Measurements from ENCODE around the gene TSR1.
"Not testable (repeated sequence)": the region's sequence is repeated elsewhere in the genome, so short reads cannot be mapped to it uniquely, and the experiment has no call there.

Gene TSR1

GRCh38 chr17:2343421-2343820, 7.2 kb upstream of the TSR1 start:
- H3K27ac Mint-ChIP-seq, result no peak overlapping the region
- no peaks in the 10 kb centered on the region for H3K27me3 Mint-ChIP-seq
- H3K4me1 Mint-ChIP-seq (ENCODE audit: low read depth in 2 of 2), result peaks cover 2 to 9% of the 10 kb centered on the region in 2 donors
- peaks cover 23% of the 10 kb centered on the region for H3K36me3 Mint-ChIP-seq (ENCODE audit: insufficient read depth)
- H3K9me3 Mint-ChIP-seq, result no peaks in the 10 kb centered on the region
- DNase-seq (no peak), ATAC-seq (replicated peaks) (peak; percentile 46)
- H3K4me3 Mint-ChIP-seq, result no peak overlapping the region

- Mint-ChIP-seq H3K9me3 (no peaks in the 10 kb centered on the region), H3K27me3 (no peaks in the 10 kb centered on the region), H3K36me3 (ENCODE audit: insufficient read depth) (peaks cover 33% of the 10 kb centered on the region), H3K4me1 (ENCODE audit: low read depth in 2 of 2) (peaks cover 16 to 27% of the 10 kb centered on the region in 2 donors), H3K4me3 (peak overlapping the region; percentile 79), H3K27ac (peak overlapping the region; percentile 66 to 69)
- no peak for DNase-seq
- ATAC-seq (replicated peaks), result no peak
Observed at GRCh38 chr17:2338315-2338657, 2.0 kb upstream of the TSR1 start.

- Mint-ChIP-seq H3K9me3 (no peaks in the 10 kb centered on the region), H3K4me3 (peak overlapping the region; percentile 98), H3K27ac (peak overlapping the region; percentile 66 to 69), H3K4me1 (ENCODE audit: low read depth in 2 of 2) (peaks cover 16 to 27% of the 10 kb centered on the region in 2 donors), H3K36me3 (ENCODE audit: insufficient read depth) (peaks cover 33% of the 10 kb centered on the region), H3K27me3 (no peaks in the 10 kb centered on the region)
- peak; percentile 25 to 48 (median 39) for DNase-seq
- ATAC-seq (replicated peaks), result peak; percentile 38
Observed at GRCh38 chr17:2337544-2338314, 1.5 kb upstream of the TSR1 start.

GRCh38 chr17:2336852-2337543, 741 bp upstream of the TSR1 start, which contains the start of gene SGSM2:
SGSM2 (plus strand) TSS chr17:2337501; CDS start chr17:2337689, 188 bp downstream.
- H3K4me1 Mint-ChIP-seq (ENCODE audit: low read depth in 2 of 2), result peaks cover 16 to 27% of the 10 kb centered on the region in 2 donors
- H3K9me3 Mint-ChIP-seq, result no peaks in the 10 kb centered on the region
- H3K27me3 Mint-ChIP-seq, result no peaks in the 10 kb centered on the region
- peak; percentile 57 to 69 (median 62) for DNase-seq
- peaks cover 27% of the 10 kb centered on the region for H3K36me3 Mint-ChIP-seq (ENCODE audit: insufficient read depth)
- H3K27ac Mint-ChIP-seq, result peak within 1 kb of the TSS; percentile 92 to 97
- peak within 1 kb of the TSS; percentile 98 for H3K4me3 Mint-ChIP-seq
- peak; percentile 71 for ATAC-seq (replicated peaks)

- Mint-ChIP-seq H3K27ac (peak overlapping the region; percentile 92 to 97), H3K9me3 (no peaks in the 10 kb centered on the region), H3K4me1 (ENCODE audit: low read depth in 2 of 2) (peaks cover 17 to 25% of the 10 kb centered on the region in 2 donors), H3K4me3 (peak overlapping the region; percentile 98), H3K27me3 (no peaks in the 10 kb centered on the region), H3K36me3 (ENCODE audit: insufficient read depth) (peaks cover 26% of the 10 kb centered on the region)
- DNase-seq (peak in 1 of 3 experiments; percentile 2), ATAC-seq (replicated peaks) (no peak)
Observed at GRCh38 chr17:2335726-2336214, 487 bp downstream of the TSR1 start.

- no peak overlapping the region for H3K27ac Mint-ChIP-seq
- H3K36me3 Mint-ChIP-seq (ENCODE audit: insufficient read depth), result peaks cover 45% of the 10 kb centered on the region
- H3K27me3 Mint-ChIP-seq, result no peaks in the 10 kb centered on the region
- H3K4me3 Mint-ChIP-seq, result no peak overlapping the region
- H3K9me3 Mint-ChIP-seq, result no peaks in the 10 kb centered on the region
- no peak for ATAC-seq (replicated peaks)
- no peak for DNase-seq
- peaks cover 10 to 19% of the 10 kb centered on the region in 2 donors for H3K4me1 Mint-ChIP-seq (ENCODE audit: low read depth in 2 of 2)
Observed at GRCh38 chr17:2331303-2331702, 5.0 kb downstream of the TSR1 start.

- H3K36me3 Mint-ChIP-seq (ENCODE audit: insufficient read depth), result peaks cover 62% of the 10 kb centered on the region
- H3K27ac Mint-ChIP-seq, result no peak overlapping the region
- H3K9me3 Mint-ChIP-seq, result no peaks in the 10 kb centered on the region
- H3K4me1 Mint-ChIP-seq (ENCODE audit: low read depth in 2 of 2), result no peaks in the 10 kb centered on the region
- no peak overlapping the region for H3K4me3 Mint-ChIP-seq
- H3K27me3 Mint-ChIP-seq, result no peaks in the 10 kb centered on the region
- DNase-seq, result no peak
- no peak for ATAC-seq (replicated peaks)
Observed at GRCh38 chr17:2323629-2324314, 12.5 kb downstream of the TSR1 start.

GRCh38 chr17:2321399-2321798, 14.9 kb downstream of the TSR1 start:
- Mint-ChIP-seq H3K4me3 (no peak overlapping the region), H3K9me3 (no peaks in the 10 kb centered on the region), H3K27ac (no peak overlapping the region), H3K4me1 (ENCODE audit: low read depth in 2 of 2) (no peaks in the 10 kb centered on the region), H3K36me3 (ENCODE audit: insufficient read depth) (peaks cover 42% of the 10 kb centered on the region), H3K27me3 (no peaks in the 10 kb centered on the region)
- DNase-seq (no peak), ATAC-seq (replicated peaks) (no peak)

GRCh38 chr17:2319051-2319450, 17.2 kb downstream of the TSR1 start:
- Mint-ChIP-seq H3K36me3 (ENCODE audit: insufficient read depth) (peaks cover 23% of the 10 kb centered on the region), H3K27me3 (no peaks in the 10 kb centered on the region), H3K4me1 (ENCODE audit: low read depth in 2 of 2) (no peaks in the 10 kb centered on the region), H3K4me3 (no peak overlapping the region), H3K9me3 (no peaks in the 10 kb centered on the region), H3K27ac (no peak overlapping the region)
- ATAC-seq (replicated peaks), result no peak
- DNase-seq, result no peak

GRCh38 chr17:2317796-2318195, 18.5 kb downstream of the TSR1 start:
- Mint-ChIP-seq H3K4me1 (ENCODE audit: low read depth in 2 of 2) (no peaks in the 10 kb centered on the region), H3K27me3 (no peaks in the 10 kb centered on the region), H3K27ac (no peak overlapping the region), H3K9me3 (no peaks in the 10 kb centered on the region), H3K36me3 (ENCODE audit: insufficient read depth) (peaks cover 10% of the 10 kb centered on the region), H3K4me3 (no peak overlapping the region)
- no peak for DNase-seq
- no peak for ATAC-seq (replicated peaks)

- not testable (repeated sequence) for ATAC-seq (replicated peaks); H3K27ac Mint-ChIP-seq; H3K36me3 Mint-ChIP-seq (ENCODE audit: insufficient read depth); H3K27me3 Mint-ChIP-seq; H3K9me3 Mint-ChIP-seq; H3K4me3 Mint-ChIP-seq; DNase-seq; H3K4me1 Mint-ChIP-seq (ENCODE audit: low read depth in 2 of 2)
Observed at GRCh38 chr17:2316916-2317205, 19.4 kb downstream of the TSR1 start.

- peaks cover 0 to 5% of the 10 kb centered on the region in 2 donors for H3K4me1 Mint-ChIP-seq (ENCODE audit: low read depth in 2 of 2)
Observed at GRCh38 chr17:2312736-2313135, 23.5 kb downstream of the TSR1 start.

GRCh38 chr17:2309338-2310154, 26.7 kb downstream of the TSR1 start:
- no peak overlapping the region for H3K4me3 Mint-ChIP-seq
- ATAC-seq (replicated peaks), result no peak
- no peak overlapping the region for H3K27ac Mint-ChIP-seq
- no peaks in the 10 kb centered on the region for H3K27me3 Mint-ChIP-seq
- peaks cover 7 to 14% of the 10 kb centered on the region in 2 donors for H3K4me1 Mint-ChIP-seq (ENCODE audit: low read depth in 2 of 2)
- H3K9me3 Mint-ChIP-seq, result no peaks in the 10 kb centered on the region
- no peak for DNase-seq
- H3K36me3 Mint-ChIP-seq (ENCODE audit: insufficient read depth), result peaks cover 7% of the 10 kb centered on the region

More at GRCh38 chr17:2312736-2313135, 23.5 kb downstream of the TSR1 start:
- no peak for DNase-seq
- Mint-ChIP-seq H3K27ac (no peak overlapping the region), H3K9me3 (no peaks in the 10 kb centered on the region), H3K4me3 (no peak overlapping the region), H3K27me3 (no peaks in the 10 kb centered on the region), H3K36me3 (ENCODE audit: insufficient read depth) (peaks cover 4% of the 10 kb centered on the region)
- no peak for ATAC-seq (replicated peaks)

Data from effector memory CD8-positive, alpha-beta T cell (primary cell).